Activated CD4-positive, alpha-beta T cell treated with anti-CD3 and anti-CD28 coated beads for 36 hours (primary cell): ENCODE results near the gene VPS37D. TPM values are rescaled to one million over a fixed set of nuclear protein-coding genes. Genes with fewer than 3 reads are reported as not detected.

Source experiments
- ATAC-seq: fragments of 200-7000 bp; cut with Tn5 transposase; one replicate; pipeline ENCODE4 v1.10.0; 2021; ENCODE audit warnings: mild to moderate bottlenecking, moderate library complexity
- CTCF ChIA-PET: fragments of 350-600 bp; sonication (Branson Sonifier 250); formaldehyde crosslinking; loops from one replicate; lab custom pipeline; 2021; ENCODE audit warnings: antibody characterized with exemption; lab: Charles Lee
- POLR2A ChIA-PET: fragments of 350-600 bp; sonication (Branson Sonifier 250); formaldehyde crosslinking; loops from one replicate; lab custom pipeline; 2021; ENCODE audit warnings: antibody characterized with exemption, inconsistent platforms; lab: Charles Lee
- DNase-seq: peaks from one replicate; pipeline ENCODE4 v3.0.0-alpha.2; 2020
- H3K27ac Mint-ChIP-seq: one replicate; pipeline ENCODE4 v1.8.0; 2021; ENCODE audit warnings: mixed read lengths
- H3K27me3 Mint-ChIP-seq: one replicate; pipeline ENCODE4 v1.8.0; 2021; ENCODE audit warnings: mixed read lengths
- H3K36me3 Mint-ChIP-seq: one replicate; pipeline ENCODE4 v1.8.0; 2021; ENCODE audit warnings: low read depth, mixed read lengths
- H3K4me1 Mint-ChIP-seq: one replicate; pipeline ENCODE4 v1.8.0; 2021; ENCODE audit warnings: mixed read lengths
- H3K4me3 Mint-ChIP-seq: one replicate; pipeline ENCODE4 v1.8.0; 2021; ENCODE audit warnings: mild to moderate bottlenecking, moderate library complexity, mixed read lengths
- H3K9me3 Mint-ChIP-seq: one replicate; pipeline ENCODE4 v1.8.0; 2021; ENCODE audit warnings: low read depth, mixed read lengths
- intact Hi-C, 2 experiments: fragments of 100-400 bp; cut with DNase I in 1 of 2; cut with micrococcal nuclease in 1 of 2; formaldehyde crosslinking; loops; one replicate each; pipeline versions ENCODE4 v1.14.2 to v1.15.1; 2022 to 2024; cut with DNase I, micrococcal nuclease
- total RNA-seq, 2 experiments: library from RNA; stranded (reverse); gene quantifications; one replicate each; pipeline ENCODE4 v1.2.3, GENCODE V29; 2021

Gene VPS37D
- total RNA-seq, 2 experiments from 2014 or later: 0.35 to 0.39 TPM

DNA sequence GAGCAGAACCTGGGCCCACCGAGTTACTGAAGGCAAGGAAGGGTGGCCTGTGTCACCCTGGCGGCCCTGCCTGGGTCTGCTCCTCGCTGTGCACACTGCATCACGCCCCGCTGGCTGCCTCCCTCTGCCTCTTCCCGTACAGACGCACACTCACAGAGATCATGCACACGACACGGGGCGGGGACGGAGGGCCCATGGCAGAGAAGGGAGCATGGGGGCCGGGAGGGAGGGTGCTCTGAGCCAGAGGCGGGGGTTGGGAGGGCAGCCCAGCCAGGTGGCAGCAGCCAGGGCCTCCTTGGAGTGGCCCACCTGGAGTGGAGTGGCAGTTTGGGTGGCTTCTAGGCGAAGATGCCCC is 32.4 kb downstream of the VPS37D start:
- no peak for DNase-seq
- Mint-ChIP-seq H3K4me3 (no peak overlapping the region), H3K27ac (no peak overlapping the region), H3K36me3 (peaks cover 44% of the 10 kb centered on the region), H3K9me3 (no peaks in the 10 kb centered on the region), H3K27me3 (no peaks in the 10 kb centered on the region), H3K4me1 (peaks cover 5% of the 10 kb centered on the region)
- intact Hi-C loops: no loop called here
- CTCF ChIA-PET: interaction anchor here (1.1 to 2.3 kb wide), 4 partner anchors 25 to 93 kb away, joined by 3 to 13 read pairs (median 4); no protein-coding TSS in a partner anchor
- no peak for ATAC-seq
- POLR2A ChIA-PET: no interaction called here

- no peak for DNase-seq
- ChIA-PET POLR2A (interaction anchor here (1.4 kb wide), 1 partner anchor 15 kb away, joined by 5 read pairs; no protein-coding TSS in a partner anchor), CTCF (interaction anchor here (0.9 to 4.0 kb wide), 8 partner anchors 9 to 94 kb away, joined by 3 to 21 read pairs (median 9); partner anchors contain the start of gene STX1A)
- intact Hi-C loops: no loop called here
- Mint-ChIP-seq H3K36me3 (peaks cover 41% of the 10 kb centered on the region), H3K27me3 (no peaks in the 10 kb centered on the region), H3K4me3 (no peak overlapping the region), H3K4me1 (peaks cover 5% of the 10 kb centered on the region), H3K9me3 (no peaks in the 10 kb centered on the region), H3K27ac (no peak overlapping the region)
- ATAC-seq: no peak
Observed at GRCh38 chr7:73700581-73701134, 33.0 kb downstream of the VPS37D start.

DNA sequence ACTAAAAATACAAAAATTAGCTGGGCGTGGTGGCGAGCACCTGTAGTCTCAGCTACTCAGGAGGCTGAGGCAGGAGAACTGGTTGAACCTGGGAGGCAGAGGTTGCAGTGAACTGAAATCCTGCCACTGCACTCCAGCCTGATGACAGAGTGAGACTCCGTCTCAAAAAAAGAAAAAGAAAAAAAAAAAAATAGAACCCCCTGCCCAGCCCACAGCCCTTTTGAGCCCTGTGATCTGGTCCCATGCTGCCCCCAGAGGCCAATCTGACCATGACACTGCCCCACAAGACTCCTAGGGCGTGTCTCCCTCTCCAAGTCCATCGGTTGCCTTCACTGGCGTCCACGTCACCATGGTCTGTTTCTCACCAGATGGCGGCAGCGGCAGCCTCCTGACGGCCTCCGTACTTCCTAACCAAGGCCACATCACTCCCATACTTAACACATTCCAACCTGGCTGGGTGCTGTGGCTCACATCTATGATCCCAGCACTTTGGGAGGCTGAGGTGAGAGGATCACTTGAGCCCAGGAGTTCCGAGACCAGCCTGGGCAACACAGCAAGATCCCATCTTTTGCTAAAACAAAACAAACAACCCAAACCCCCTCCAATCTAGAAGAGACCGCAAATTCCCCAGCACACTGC is 33.8 kb downstream of the VPS37D start:
- no peaks in the 10 kb centered on the region for H3K27me3 Mint-ChIP-seq

DNA sequence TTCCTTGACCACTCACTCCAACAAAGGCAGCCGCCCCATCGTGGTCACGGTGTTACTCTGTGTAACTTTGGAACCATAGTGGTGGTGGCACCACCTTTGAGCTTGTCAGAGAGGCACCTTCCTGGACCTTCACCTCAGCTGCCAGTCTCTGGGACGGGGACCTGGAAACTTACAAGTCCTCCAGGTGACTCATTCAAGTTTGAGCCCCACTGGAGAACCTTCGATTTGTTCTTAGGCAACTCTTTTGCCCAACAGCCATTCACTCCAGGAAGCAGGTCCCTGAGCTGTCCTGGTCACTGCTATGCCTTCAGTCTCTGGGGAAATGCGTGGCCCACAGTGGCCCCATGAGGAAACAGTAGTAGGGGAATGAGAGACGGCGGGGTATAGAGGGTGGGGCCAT is 34.6 kb downstream of the VPS37D start:
- Mint-ChIP-seq H3K27ac (no peak overlapping the region), H3K4me3 (no peak overlapping the region), H3K4me1 (peaks cover 16% of the 10 kb centered on the region), H3K27me3 (no peaks in the 10 kb centered on the region), H3K36me3 (peaks cover 29% of the 10 kb centered on the region), H3K9me3 (no peaks in the 10 kb centered on the region)
- CTCF ChIA-PET: interaction anchor here (0.7 to 4.0 kb wide), 7 partner anchors 9 to 95 kb away, joined by 3 to 21 read pairs (median 13); no protein-coding TSS in a partner anchor
- no peak for DNase-seq
- intact Hi-C loops: no loop called here
- no peak for ATAC-seq
- POLR2A ChIA-PET: interaction anchor here (1.0 to 1.4 kb wide), 2 partner anchors 13 to 16 kb away, joined by 3 to 5 read pairs; no protein-coding TSS in a partner anchor

More for the DNA sequence above, 33.8 kb downstream of the VPS37D start:
- intact Hi-C loops: no loop called here
- no peak overlapping the region for H3K4me3 Mint-ChIP-seq
- POLR2A ChIA-PET: interaction anchor here (1.0 to 1.4 kb wide), 2 partner anchors 14 to 16 kb away, joined by 3 to 5 read pairs; no protein-coding TSS in a partner anchor
- CTCF ChIA-PET: interaction anchor here (1.1 to 4.0 kb wide), 9 partner anchors 9 to 95 kb away, joined by 3 to 21 read pairs (median 8); no protein-coding TSS in a partner anchor
- peaks cover 36% of the 10 kb centered on the region for H3K36me3 Mint-ChIP-seq
- H3K4me1 Mint-ChIP-seq: peaks cover 9% of the 10 kb centered on the region
- H3K9me3 Mint-ChIP-seq: no peaks in the 10 kb centered on the region
- H3K27ac Mint-ChIP-seq: no peak overlapping the region
- DNase-seq (peak; percentile 59), ATAC-seq (no peak)

GRCh38 chr7:73702665-73703064 is 35.0 kb downstream of the VPS37D start:
- ATAC-seq (no peak), DNase-seq (no peak)
- H3K9me3 Mint-ChIP-seq: no peaks in the 10 kb centered on the region
- intact Hi-C loops: no loop called here
- H3K36me3 Mint-ChIP-seq: peaks cover 27% of the 10 kb centered on the region
- no peak overlapping the region for H3K4me3 Mint-ChIP-seq
- H3K27me3 Mint-ChIP-seq: no peaks in the 10 kb centered on the region
- ChIA-PET POLR2A (interaction anchor here (1.0 kb wide), 1 partner anchor 15 kb away, joined by 3 read pairs; no protein-coding TSS in a partner anchor), CTCF (interaction anchor here (0.7 to 4.0 kb wide), 7 partner anchors 9 to 96 kb away, joined by 3 to 21 read pairs (median 13); no protein-coding TSS in a partner anchor)
- no peak overlapping the region for H3K27ac Mint-ChIP-seq
- H3K4me1 Mint-ChIP-seq: peaks cover 18% of the 10 kb centered on the region

GRCh38 chr7:73703225-73703624 is 35.6 kb downstream of the VPS37D start:
- no peak for ATAC-seq

DNA sequence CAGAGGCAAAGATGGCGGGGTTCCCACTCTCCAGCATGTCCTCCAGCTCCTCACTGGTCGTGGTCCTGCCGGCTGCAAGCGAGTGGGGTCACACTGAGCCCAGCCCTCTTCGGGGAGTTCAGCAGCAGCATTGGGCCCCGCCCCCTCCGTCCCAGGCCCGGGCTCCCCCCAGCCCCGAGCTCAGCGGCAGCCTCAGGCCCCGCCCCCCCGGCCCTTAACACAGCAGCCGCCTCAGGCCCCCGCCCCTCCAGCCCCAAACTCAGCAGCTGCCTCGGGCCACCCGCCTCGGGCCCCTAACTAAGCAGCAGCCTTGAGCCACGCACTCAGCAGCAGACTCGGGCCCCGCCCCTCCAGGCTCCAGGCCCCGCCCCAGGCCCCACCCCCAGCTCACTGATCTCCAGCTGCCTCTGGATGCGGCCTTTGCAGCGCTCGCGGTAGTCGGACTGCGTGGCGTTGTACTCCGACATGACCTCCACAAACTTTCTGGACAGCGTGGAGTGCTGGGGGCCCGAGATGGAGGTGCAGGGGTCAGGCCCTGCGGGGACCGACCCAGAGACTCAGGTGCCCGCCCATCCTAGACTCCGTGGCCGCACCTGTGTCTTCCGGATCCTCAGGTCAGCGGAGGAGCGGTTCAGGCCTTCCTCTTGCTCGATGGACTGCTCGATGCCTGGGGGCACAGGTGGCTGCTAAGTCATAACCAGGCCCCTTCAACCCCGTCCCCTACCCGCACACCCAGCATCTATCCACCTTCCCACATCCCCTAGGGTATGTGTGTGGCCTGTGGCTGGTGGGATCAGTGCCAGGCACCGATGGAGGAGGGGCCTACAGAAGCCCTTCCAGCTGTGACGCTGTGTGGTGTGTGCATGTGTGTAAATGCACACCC is 36.4 kb downstream of the VPS37D start:
- no peaks in the 10 kb centered on the region for H3K9me3 Mint-ChIP-seq
- POLR2A ChIA-PET: interaction anchor here (0.5 to 1.2 kb wide), 3 partner anchors 11 to 94 kb away, joined by 4 to 7 read pairs (median 7); no protein-coding TSS in a partner anchor
- ATAC-seq: peak; percentile 68
- CTCF ChIA-PET: interaction anchor here (0.7 to 4.0 kb wide), 2 partner anchors 13 to 97 kb away, joined by 3 to 21 read pairs; no protein-coding TSS in a partner anchor
- H3K36me3 Mint-ChIP-seq: peaks cover 23% of the 10 kb centered on the region
- peak; percentile 77 for DNase-seq
- H3K4me3 Mint-ChIP-seq: no peak overlapping the region
- intact Hi-C loops: loop anchor here in 1 of 2 experiments (1.0 to 2.0 kb wide), 2 partner anchors 15 to 21 kb away; partner anchors contain the start of genes BUD23, DNAJC30 and STX1A
- H3K27ac Mint-ChIP-seq: no peak overlapping the region
- no peaks in the 10 kb centered on the region for H3K27me3 Mint-ChIP-seq
- peaks cover 18% of the 10 kb centered on the region for H3K4me1 Mint-ChIP-seq

More at GRCh38 chr7:73703225-73703624, 35.6 kb downstream of the VPS37D start:
- Mint-ChIP-seq H3K4me1 (peaks cover 18% of the 10 kb centered on the region), H3K27me3 (no peaks in the 10 kb centered on the region), H3K27ac (no peak overlapping the region), H3K36me3 (peaks cover 27% of the 10 kb centered on the region), H3K4me3 (no peak overlapping the region), H3K9me3 (no peaks in the 10 kb centered on the region)
- no peak for DNase-seq
- ChIA-PET POLR2A (interaction anchor here (0.7 to 1.2 kb wide), 2 partner anchors 11 to 13 kb away, joined by 4 to 7 read pairs; no protein-coding TSS in a partner anchor), CTCF (interaction anchor here (4.0 kb wide), 1 partner anchor 13 kb away, joined by 21 read pairs; no protein-coding TSS in a partner anchor)
- intact Hi-C loops: no loop called here

GRCh38 chr7:73704640-73705550 is 37.3 kb downstream of the VPS37D start:
- DNase-seq (no peak), ATAC-seq (no peak)
- H3K27ac Mint-ChIP-seq: no peak overlapping the region
- CTCF ChIA-PET: no interaction called here
- no peak overlapping the region for H3K4me3 Mint-ChIP-seq
- no peaks in the 10 kb centered on the region for H3K9me3 Mint-ChIP-seq
- POLR2A ChIA-PET: interaction anchor here (0.5 kb wide), 1 partner anchor 93 kb away, joined by 7 read pairs; no protein-coding TSS in a partner anchor
- H3K4me1 Mint-ChIP-seq: peaks cover 18% of the 10 kb centered on the region
- intact Hi-C loops: loop anchor here in 1 of 2 experiments (1.0 to 2.0 kb wide), 2 partner anchors 14 to 22 kb away; partner anchors contain the start of genes BUD23, DNAJC30 and STX1A
- no peaks in the 10 kb centered on the region for H3K27me3 Mint-ChIP-seq
- H3K36me3 Mint-ChIP-seq: peaks cover 22% of the 10 kb centered on the region

GRCh38 chr7:73705551-73705920 is 37.9 kb downstream of the VPS37D start:
- CTCF ChIA-PET: interaction anchor here (0.6 to 1.2 kb wide), 3 partner anchors 18 to 98 kb away, joined by 3 read pairs; no protein-coding TSS in a partner anchor
- no peak overlapping the region for H3K27ac Mint-ChIP-seq
- no peaks in the 10 kb centered on the region for H3K9me3 Mint-ChIP-seq
- intact Hi-C loops: loop anchor here in 1 of 2 experiments (2.0 kb wide), 1 partner anchor 13 kb away; the partner anchor contains the start of gene STX1A
- no peaks in the 10 kb centered on the region for H3K27me3 Mint-ChIP-seq
- POLR2A ChIA-PET: interaction anchor here (0.5 to 2.4 kb wide), 2 partner anchors 12 to 21 kb away, joined by 3 to 17 read pairs; no protein-coding TSS in a partner anchor
- H3K4me1 Mint-ChIP-seq: peaks cover 18% of the 10 kb centered on the region
- peaks cover 19% of the 10 kb centered on the region for H3K36me3 Mint-ChIP-seq
- DNase-seq (no peak), ATAC-seq (no peak)
- H3K4me3 Mint-ChIP-seq: no peak overlapping the region
